ENCODE measurements around the gene DOCK3. TPM values are rescaled to one million over a fixed set of nuclear protein-coding genes. Genes with fewer than 3 reads are reported as not detected.

DOCK3 gene
- total RNA-seq, 1 experiment from 2014 or later = 5.6 TPM

DNA sequence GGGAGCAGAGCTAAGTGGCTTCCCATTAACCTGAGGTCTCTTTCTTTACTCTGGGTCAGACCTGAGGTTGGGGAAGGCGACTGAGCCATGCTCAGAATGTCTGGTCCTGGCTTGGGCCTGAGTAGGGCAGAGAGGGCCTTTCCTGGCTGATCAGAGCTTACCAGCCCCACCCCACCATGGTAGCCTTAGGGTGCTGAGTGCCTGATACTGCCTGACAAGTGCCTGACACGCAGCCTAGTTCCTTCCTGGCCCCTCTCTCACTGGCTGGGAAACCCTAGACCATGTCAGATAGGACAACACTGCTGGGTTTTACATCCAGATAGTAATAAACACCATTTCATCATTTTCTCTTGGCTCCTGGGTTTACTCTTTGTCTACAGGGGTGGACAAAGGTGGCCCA lies 25.8 kb upstream of the DOCK3 start:
- H3K27me3 Mint-ChIP-seq (ENCODE audit: low read depth) = no peaks in the 10 kb centered on the region
- H3K27ac Mint-ChIP-seq = no peak overlapping the region
- H3K4me1 Mint-ChIP-seq = peaks cover 26% of the 10 kb centered on the region
- ATAC-seq = no peak
- CTCF ChIA-PET = interaction anchor here (0.5 to 9.1 kb wide), 7 partner anchors 12 to 452 kb away, joined by 3 to 202 read pairs (median 3); partner anchors contain the start of genes CISH and MAPKAPK3
- POLR2A ChIA-PET = interaction anchor here (1.3 to 1.4 kb wide), 2 partner anchors 21 to 32 kb away, joined by 3 to 5 read pairs; partner anchors contain the start of gene MAPKAPK3
- H3K36me3 Mint-ChIP-seq = peaks cover 4% of the 10 kb centered on the region; the same call in 1 of the 2 replicates
- TF ChIP-seq, protein P1, sequence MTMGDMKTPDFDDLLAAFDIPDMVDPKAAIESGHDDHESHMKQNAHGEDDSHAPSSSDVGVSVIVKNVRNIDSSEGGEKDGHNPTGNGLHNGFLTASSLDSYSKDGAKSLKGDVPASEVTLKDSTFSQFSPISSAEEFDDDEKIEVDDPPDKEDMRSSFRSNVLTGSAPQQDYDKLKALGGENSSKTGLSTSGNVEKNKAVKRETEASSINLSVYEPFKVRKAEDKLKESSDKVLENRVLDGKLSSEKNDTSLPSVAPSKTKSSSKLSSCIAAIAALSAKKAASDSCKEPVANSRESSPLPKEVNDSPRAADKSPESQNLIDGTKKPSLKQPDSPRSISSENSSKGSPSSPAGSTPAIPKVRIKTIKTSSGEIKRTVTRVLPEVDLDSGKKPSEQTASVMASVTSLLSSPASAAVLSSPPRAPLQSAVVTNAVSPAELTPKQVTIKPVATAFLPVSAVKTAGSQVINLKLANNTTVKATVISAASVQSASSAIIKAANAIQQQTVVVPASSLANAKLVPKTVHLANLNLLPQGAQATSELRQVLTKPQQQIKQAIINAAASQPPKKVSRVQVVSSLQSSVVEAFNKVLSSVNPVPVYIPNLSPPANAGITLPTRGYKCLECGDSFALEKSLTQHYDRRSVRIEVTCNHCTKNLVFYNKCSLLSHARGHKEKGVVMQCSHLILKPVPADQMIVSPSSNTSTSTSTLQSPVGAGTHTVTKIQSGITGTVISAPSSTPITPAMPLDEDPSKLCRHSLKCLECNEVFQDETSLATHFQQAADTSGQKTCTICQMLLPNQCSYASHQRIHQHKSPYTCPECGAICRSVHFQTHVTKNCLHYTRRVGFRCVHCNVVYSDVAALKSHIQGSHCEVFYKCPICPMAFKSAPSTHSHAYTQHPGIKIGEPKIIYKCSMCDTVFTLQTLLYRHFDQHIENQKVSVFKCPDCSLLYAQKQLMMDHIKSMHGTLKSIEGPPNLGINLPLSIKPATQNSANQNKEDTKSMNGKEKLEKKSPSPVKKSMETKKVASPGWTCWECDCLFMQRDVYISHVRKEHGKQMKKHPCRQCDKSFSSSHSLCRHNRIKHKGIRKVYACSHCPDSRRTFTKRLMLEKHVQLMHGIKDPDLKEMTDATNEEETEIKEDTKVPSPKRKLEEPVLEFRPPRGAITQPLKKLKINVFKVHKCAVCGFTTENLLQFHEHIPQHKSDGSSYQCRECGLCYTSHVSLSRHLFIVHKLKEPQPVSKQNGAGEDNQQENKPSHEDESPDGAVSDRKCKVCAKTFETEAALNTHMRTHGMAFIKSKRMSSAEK (CRISPR knock-in tag; IDR thresholded peaks at IDR 0.05; ENCODE audit: borderline replicate concordance) = no peak
- TF ChIP-seq, protein P2, sequence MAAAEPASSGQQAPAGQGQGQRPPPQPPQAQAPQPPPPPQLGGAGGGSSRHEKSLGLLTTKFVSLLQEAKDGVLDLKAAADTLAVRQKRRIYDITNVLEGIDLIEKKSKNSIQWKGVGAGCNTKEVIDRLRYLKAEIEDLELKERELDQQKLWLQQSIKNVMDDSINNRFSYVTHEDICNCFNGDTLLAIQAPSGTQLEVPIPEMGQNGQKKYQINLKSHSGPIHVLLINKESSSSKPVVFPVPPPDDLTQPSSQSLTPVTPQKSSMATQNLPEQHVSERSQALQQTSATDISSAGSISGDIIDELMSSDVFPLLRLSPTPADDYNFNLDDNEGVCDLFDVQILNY (CRISPR knock-in tag; IDR thresholded peaks at IDR 0.05) = no peak
- TF ChIP-seq FOXP1 (CRISPR knock-in tag; IDR thresholded peaks at IDR 0.05; ENCODE audit: borderline replicate concordance) (no peak), JUN (CRISPR knock-in tag; IDR thresholded peaks at IDR 0.05) (no peak), TP53 (CRISPR knock-in tag; IDR thresholded peaks at IDR 0.05) (no peak), ATF1 (CRISPR knock-in tag; IDR thresholded peaks at IDR 0.05) (no peak), ZNF219 (CRISPR knock-in tag; IDR thresholded peaks at IDR 0.05; ENCODE audit: borderline replicate concordance) (no peak), JAZF1 (CRISPR knock-in tag; IDR thresholded peaks at IDR 0.05) (no peak), SMAD4 (CRISPR knock-in tag; IDR thresholded peaks at IDR 0.05) (no peak), ZNF416 (CRISPR knock-in tag; IDR thresholded peaks at IDR 0.05) (no peak), GABPB1 (CRISPR knock-in tag; IDR thresholded peaks at IDR 0.05) (no peak), TEAD4 (CRISPR knock-in tag; IDR thresholded peaks at IDR 0.05) (no peak), PRRX2 (CRISPR knock-in tag; IDR thresholded peaks at IDR 0.05) (no peak), NR3C1 (CRISPR knock-in tag; conservative IDR thresholded peaks at IDR 0.05; ENCODE audit: low read depth) (no peak), GTF2I (CRISPR knock-in tag; conservative IDR thresholded peaks at IDR 0.05) (no peak)
- TF ChIP-seq, protein P3, sequence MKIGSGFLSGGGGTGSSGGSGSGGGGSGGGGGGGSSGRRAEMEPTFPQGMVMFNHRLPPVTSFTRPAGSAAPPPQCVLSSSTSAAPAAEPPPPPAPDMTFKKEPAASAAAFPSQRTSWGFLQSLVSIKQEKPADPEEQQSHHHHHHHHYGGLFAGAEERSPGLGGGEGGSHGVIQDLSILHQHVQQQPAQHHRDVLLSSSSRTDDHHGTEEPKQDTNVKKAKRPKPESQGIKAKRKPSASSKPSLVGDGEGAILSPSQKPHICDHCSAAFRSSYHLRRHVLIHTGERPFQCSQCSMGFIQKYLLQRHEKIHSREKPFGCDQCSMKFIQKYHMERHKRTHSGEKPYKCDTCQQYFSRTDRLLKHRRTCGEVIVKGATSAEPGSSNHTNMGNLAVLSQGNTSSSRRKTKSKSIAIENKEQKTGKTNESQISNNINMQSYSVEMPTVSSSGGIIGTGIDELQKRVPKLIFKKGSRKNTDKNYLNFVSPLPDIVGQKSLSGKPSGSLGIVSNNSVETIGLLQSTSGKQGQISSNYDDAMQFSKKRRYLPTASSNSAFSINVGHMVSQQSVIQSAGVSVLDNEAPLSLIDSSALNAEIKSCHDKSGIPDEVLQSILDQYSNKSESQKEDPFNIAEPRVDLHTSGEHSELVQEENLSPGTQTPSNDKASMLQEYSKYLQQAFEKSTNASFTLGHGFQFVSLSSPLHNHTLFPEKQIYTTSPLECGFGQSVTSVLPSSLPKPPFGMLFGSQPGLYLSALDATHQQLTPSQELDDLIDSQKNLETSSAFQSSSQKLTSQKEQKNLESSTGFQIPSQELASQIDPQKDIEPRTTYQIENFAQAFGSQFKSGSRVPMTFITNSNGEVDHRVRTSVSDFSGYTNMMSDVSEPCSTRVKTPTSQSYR (CRISPR knock-in tag; IDR thresholded peaks at IDR 0.05) = no peak
- TF ChIP-seq, protein P4, sequence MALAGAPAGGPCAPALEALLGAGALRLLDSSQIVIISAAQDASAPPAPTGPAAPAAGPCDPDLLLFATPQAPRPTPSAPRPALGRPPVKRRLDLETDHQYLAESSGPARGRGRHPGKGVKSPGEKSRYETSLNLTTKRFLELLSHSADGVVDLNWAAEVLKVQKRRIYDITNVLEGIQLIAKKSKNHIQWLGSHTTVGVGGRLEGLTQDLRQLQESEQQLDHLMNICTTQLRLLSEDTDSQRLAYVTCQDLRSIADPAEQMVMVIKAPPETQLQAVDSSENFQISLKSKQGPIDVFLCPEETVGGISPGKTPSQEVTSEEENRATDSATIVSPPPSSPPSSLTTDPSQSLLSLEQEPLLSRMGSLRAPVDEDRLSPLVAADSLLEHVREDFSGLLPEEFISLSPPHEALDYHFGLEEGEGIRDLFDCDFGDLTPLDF (CRISPR knock-in tag; IDR thresholded peaks at IDR 0.05) = no peak
- TF ChIP-seq, protein P5, sequence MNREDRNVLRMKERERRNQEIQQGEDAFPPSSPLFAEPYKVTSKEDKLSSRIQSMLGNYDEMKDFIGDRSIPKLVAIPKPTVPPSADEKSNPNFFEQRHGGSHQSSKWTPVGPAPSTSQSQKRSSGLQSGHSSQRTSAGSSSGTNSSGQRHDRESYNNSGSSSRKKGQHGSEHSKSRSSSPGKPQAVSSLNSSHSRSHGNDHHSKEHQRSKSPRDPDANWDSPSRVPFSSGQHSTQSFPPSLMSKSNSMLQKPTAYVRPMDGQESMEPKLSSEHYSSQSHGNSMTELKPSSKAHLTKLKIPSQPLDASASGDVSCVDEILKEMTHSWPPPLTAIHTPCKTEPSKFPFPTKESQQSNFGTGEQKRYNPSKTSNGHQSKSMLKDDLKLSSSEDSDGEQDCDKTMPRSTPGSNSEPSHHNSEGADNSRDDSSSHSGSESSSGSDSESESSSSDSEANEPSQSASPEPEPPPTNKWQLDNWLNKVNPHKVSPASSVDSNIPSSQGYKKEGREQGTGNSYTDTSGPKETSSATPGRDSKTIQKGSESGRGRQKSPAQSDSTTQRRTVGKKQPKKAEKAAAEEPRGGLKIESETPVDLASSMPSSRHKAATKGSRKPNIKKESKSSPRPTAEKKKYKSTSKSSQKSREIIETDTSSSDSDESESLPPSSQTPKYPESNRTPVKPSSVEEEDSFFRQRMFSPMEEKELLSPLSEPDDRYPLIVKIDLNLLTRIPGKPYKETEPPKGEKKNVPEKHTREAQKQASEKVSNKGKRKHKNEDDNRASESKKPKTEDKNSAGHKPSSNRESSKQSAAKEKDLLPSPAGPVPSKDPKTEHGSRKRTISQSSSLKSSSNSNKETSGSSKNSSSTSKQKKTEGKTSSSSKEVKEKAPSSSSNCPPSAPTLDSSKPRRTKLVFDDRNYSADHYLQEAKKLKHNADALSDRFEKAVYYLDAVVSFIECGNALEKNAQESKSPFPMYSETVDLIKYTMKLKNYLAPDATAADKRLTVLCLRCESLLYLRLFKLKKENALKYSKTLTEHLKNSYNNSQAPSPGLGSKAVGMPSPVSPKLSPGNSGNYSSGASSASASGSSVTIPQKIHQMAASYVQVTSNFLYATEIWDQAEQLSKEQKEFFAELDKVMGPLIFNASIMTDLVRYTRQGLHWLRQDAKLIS (CRISPR knock-in tag; IDR thresholded peaks at IDR 0.05; ENCODE audit: borderline replicate concordance) = no peak
- TF ChIP-seq, protein P6, sequence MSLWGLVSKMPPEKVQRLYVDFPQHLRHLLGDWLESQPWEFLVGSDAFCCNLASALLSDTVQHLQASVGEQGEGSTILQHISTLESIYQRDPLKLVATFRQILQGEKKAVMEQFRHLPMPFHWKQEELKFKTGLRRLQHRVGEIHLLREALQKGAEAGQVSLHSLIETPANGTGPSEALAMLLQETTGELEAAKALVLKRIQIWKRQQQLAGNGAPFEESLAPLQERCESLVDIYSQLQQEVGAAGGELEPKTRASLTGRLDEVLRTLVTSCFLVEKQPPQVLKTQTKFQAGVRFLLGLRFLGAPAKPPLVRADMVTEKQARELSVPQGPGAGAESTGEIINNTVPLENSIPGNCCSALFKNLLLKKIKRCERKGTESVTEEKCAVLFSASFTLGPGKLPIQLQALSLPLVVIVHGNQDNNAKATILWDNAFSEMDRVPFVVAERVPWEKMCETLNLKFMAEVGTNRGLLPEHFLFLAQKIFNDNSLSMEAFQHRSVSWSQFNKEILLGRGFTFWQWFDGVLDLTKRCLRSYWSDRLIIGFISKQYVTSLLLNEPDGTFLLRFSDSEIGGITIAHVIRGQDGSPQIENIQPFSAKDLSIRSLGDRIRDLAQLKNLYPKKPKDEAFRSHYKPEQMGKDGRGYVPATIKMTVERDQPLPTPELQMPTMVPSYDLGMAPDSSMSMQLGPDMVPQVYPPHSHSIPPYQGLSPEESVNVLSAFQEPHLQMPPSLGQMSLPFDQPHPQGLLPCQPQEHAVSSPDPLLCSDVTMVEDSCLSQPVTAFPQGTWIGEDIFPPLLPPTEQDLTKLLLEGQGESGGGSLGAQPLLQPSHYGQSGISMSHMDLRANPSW (CRISPR knock-in tag; conservative IDR thresholded peaks at IDR 0.05; ENCODE audit: low read depth) = no peak
- TF ChIP-seq, protein P7, sequence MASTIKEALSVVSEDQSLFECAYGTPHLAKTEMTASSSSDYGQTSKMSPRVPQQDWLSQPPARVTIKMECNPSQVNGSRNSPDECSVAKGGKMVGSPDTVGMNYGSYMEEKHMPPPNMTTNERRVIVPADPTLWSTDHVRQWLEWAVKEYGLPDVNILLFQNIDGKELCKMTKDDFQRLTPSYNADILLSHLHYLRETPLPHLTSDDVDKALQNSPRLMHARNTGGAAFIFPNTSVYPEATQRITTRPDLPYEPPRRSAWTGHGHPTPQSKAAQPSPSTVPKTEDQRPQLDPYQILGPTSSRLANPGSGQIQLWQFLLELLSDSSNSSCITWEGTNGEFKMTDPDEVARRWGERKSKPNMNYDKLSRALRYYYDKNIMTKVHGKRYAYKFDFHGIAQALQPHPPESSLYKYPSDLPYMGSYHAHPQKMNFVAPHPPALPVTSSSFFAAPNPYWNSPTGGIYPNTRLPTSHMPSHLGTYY (CRISPR knock-in tag; IDR thresholded peaks at IDR 0.05) = no peak
- DNase-seq (ENCODE audit: low spot score) = no peak
- no peaks in the 10 kb centered on the region for H3K9me3 Mint-ChIP-seq
- no peak overlapping the region for H3K4me3 Mint-ChIP-seq

Measured in WTC11 (cell line).